DND-41 (cell line): ENCODE data around the gene KIF1A.

Source experiments
- ATAC-seq: fragments of 200-7000 bp; cut with Tn5 transposase; 3 replicates; pipeline ENCODE4 v1.9.1; 2021; ENCODE audit warnings: low read depth; ENCODE audit not compliant: insufficient read depth
- DNase-seq: peaks from one replicate; pipeline ENCODE4 v3.0.0-alpha.2; 2020
- H2AFZ ChIP-seq: 2 replicates; pipeline ENCODE4 v1.6.0; 2012; ENCODE audit warnings: low read depth, low read length
- H3K27ac ChIP-seq: 2 replicates; pipeline ENCODE4 v1.5.1; 2012; ENCODE audit warnings: low read length, inconsistent platforms
- H3K27me3 ChIP-seq: fragments of 200-600 bp; sonication (generic); 2 replicates; pipeline ENCODE4 v1.6.0; 2012; ENCODE audit warnings: low read length, mild to moderate bottlenecking, inconsistent platforms; ENCODE audit not compliant: insufficient read depth, poor library complexity
- H3K36me3 ChIP-seq: 2 replicates; pipeline ENCODE4 v1.5.1; 2012; ENCODE audit warnings: low read length, inconsistent platforms; ENCODE audit not compliant: insufficient read depth
- H3K4me1 ChIP-seq: 2 replicates; pipeline ENCODE4 v1.5.1; 2012; ENCODE audit warnings: mild to moderate bottlenecking, low read length; ENCODE audit not compliant: insufficient read depth
- H3K4me2 ChIP-seq: 2 replicates; pipeline ENCODE4 v1.6.0; 2012; ENCODE audit warnings: mild to moderate bottlenecking, moderate library complexity, low read length, inconsistent platforms; ENCODE audit not compliant: insufficient read depth
- H3K4me3 ChIP-seq, 2 experiments: fragments of 200-600 bp in 1 of 2; shearing (Covaris generic) in 1 of 2; 2 replicates each; pipeline ENCODE4 v1.5.1; 2012 to 2016; ENCODE audit warnings: inconsistent platforms in 2 of 2, low read length in 2 of 2, mild to moderate bottlenecking in 2 of 2, low read depth in 1 of 2, moderate library complexity in 1 of 2
- H3K79me2 ChIP-seq: 2 replicates; pipeline ENCODE4 v1.6.0; 2012; ENCODE audit warnings: low read length, inconsistent platforms; ENCODE audit not compliant: insufficient read depth
- H3K9ac ChIP-seq: 2 replicates; pipeline ENCODE4 v1.6.0; 2012; ENCODE audit warnings: low read depth, mild to moderate bottlenecking, inconsistent platforms, low read length, moderate library complexity
- H3K9me3 ChIP-seq: 2 replicates; pipeline ENCODE4 v1.5.1; 2012; ENCODE audit warnings: low read length, moderate library complexity, mild to moderate bottlenecking, inconsistent platforms; ENCODE audit not compliant: insufficient read depth, severe bottlenecking
- H4K20me1 ChIP-seq: 2 replicates; pipeline ENCODE4 v1.6.0; 2012; ENCODE audit warnings: low read length; ENCODE audit not compliant: insufficient read depth
- EZH2 ChIP-seq: IDR thresholded peaks from 3 replicates; pipeline ENCODE4 v1.6.1; 2012; ENCODE audit warnings: borderline replicate concordance, low read depth, mild to moderate bottlenecking, moderate library complexity, low read length, inconsistent platforms; ENCODE audit not compliant: severe bottlenecking
- TF ChIP-seq, protein P1 (sequence below): IDR thresholded peaks from 2 replicates; pipeline ENCODE4 v1.5.1; 2012; ENCODE audit warnings: borderline replicate concordance, low read length, moderate library complexity, mild to moderate bottlenecking; ENCODE audit not compliant: poor library complexity, severe bottlenecking; ENCODE audit errors: extremely low read depth

KIF1A gene

DNA sequence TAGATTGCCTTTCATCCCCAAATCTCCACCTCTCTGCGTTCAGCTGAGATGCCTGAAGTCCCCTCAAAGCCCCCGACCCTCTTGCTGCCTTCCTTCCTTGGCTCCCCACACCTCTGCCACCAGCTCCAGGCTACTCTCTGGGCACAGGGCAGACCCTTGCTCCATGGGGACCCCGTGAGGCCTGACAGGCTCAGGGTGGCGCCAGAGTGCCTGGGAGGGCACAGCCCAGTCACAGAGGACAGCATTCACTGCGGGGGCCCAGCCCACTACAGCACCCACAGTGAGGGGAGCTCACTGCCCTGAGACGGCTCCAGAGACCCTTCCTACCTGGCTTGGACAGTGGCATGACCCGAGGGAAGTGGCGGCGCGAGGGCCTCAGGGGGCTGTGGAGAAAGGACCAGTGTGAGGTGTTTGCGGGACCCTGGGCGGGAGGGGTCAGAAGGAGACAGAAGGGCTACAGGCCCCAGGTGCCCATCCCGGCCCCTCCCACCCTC is 77.4 kb downstream of the KIF1A start:
- Histone ChIP-seq H3K27me3 (peaks cover 19% of the 10 kb centered on the region), H3K4me3 (no peak overlapping the region), H3K4me2 (no peak overlapping the region), H3K9ac (no peak overlapping the region), H3K4me1 (no peaks in the 10 kb centered on the region), H3K79me2 (no peaks in the 10 kb centered on the region), H3K27ac (no peak overlapping the region), H4K20me1 (peaks cover 10% of the 10 kb centered on the region), H2AFZ (no peak overlapping the region), H3K9me3 (no peaks in the 10 kb centered on the region), H3K36me3 (no peaks in the 10 kb centered on the region)
- no peak for DNase-seq
- no peak for ATAC-seq
- TF ChIP-seq, protein P1, sequence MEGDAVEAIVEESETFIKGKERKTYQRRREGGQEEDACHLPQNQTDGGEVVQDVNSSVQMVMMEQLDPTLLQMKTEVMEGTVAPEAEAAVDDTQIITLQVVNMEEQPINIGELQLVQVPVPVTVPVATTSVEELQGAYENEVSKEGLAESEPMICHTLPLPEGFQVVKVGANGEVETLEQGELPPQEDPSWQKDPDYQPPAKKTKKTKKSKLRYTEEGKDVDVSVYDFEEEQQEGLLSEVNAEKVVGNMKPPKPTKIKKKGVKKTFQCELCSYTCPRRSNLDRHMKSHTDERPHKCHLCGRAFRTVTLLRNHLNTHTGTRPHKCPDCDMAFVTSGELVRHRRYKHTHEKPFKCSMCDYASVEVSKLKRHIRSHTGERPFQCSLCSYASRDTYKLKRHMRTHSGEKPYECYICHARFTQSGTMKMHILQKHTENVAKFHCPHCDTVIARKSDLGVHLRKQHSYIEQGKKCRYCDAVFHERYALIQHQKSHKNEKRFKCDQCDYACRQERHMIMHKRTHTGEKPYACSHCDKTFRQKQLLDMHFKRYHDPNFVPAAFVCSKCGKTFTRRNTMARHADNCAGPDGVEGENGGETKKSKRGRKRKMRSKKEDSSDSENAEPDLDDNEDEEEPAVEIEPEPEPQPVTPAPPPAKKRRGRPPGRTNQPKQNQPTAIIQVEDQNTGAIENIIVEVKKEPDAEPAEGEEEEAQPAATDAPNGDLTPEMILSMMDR = no peak
- TF ChIP-seq EZH2 = no peak

GRCh38 chr2:240741091-240741490 is 78.9 kb downstream of the KIF1A start:
- H3K9me3 ChIP-seq = no peaks in the 10 kb centered on the region
- no peak overlapping the region for H2AFZ ChIP-seq
- H3K4me2 ChIP-seq = no peak overlapping the region

DNA sequence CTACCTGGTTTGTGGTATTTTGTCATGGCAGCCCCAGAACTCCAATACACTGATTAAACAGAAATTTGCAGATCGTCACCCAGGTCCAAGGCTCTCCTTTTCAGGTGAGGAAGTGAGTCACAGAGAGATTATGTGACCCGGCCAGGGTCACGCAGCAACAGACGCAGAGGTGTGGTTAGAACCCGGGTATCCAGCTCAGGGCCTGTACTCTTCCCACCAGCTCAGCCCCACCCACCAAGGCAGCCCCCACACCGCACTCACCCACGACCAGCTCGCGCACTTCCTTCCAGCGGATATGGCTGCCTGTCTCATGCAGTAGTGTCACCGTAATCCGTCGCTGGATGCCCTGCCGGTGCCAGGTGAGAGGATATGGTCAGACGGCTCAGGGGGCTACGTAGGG is 80.2 kb downstream of the KIF1A start:
- H2AFZ ChIP-seq = no peak overlapping the region
- no peak overlapping the region for H3K9ac ChIP-seq
- no peak overlapping the region for H3K27ac ChIP-seq
- TF ChIP-seq EZH2 = no peak
- TF ChIP-seq, protein P1 = no peak
- H3K4me3 ChIP-seq = no peak overlapping the region
- H3K4me1 ChIP-seq = no peaks in the 10 kb centered on the region
- H3K79me2 ChIP-seq = no peaks in the 10 kb centered on the region
- H3K36me3 ChIP-seq = no peaks in the 10 kb centered on the region
- no peak overlapping the region for H3K4me2 ChIP-seq
- DNase-seq (peak; percentile 16), ATAC-seq (no peak)
- peaks cover 19% of the 10 kb centered on the region for H3K27me3 ChIP-seq
- peaks cover 10% of the 10 kb centered on the region; the same call in 1 of the 2 replicates for H4K20me1 ChIP-seq
- no peaks in the 10 kb centered on the region for H3K9me3 ChIP-seq

More at GRCh38 chr2:240741091-240741490, 78.9 kb downstream of the KIF1A start:
- no peak for TF ChIP-seq EZH2
- TF ChIP-seq, protein P1 = no peak
- no peaks in the 10 kb centered on the region for H3K4me1 ChIP-seq
- H3K27me3 ChIP-seq = peaks cover 19% of the 10 kb centered on the region
- ATAC-seq (no peak), DNase-seq (no peak)
- no peaks in the 10 kb centered on the region for H3K79me2 ChIP-seq
- no peaks in the 10 kb centered on the region for H3K36me3 ChIP-seq
- H3K4me3 ChIP-seq = no peak overlapping the region
- H3K9ac ChIP-seq = no peak overlapping the region
- H4K20me1 ChIP-seq = peaks cover 10% of the 10 kb centered on the region
- H3K27ac ChIP-seq = no peak overlapping the region

- peaks cover 18% of the 10 kb centered on the region; the same call in 1 of the 2 replicates for H4K20me1 ChIP-seq
- TF ChIP-seq EZH2 = no peak
- TF ChIP-seq, protein P1 = no peak
- H3K27ac ChIP-seq = no peak overlapping the region
- H3K4me2 ChIP-seq = no peak overlapping the region
- H2AFZ ChIP-seq = no peak overlapping the region
- no peaks in the 10 kb centered on the region for H3K79me2 ChIP-seq
- H3K4me1 ChIP-seq = no peaks in the 10 kb centered on the region
- H3K9me3 ChIP-seq = no peaks in the 10 kb centered on the region
- peaks cover 19% of the 10 kb centered on the region for H3K27me3 ChIP-seq
- H3K9ac ChIP-seq = no peak overlapping the region
- DNase-seq = no peak
- no peaks in the 10 kb centered on the region for H3K36me3 ChIP-seq
- no peak for ATAC-seq
- no peak overlapping the region for H3K4me3 ChIP-seq
Measured at GRCh38 chr2:240737958-240738357, 82.1 kb downstream of the KIF1A start.
